ENCODE results near the gene SFTPB. TPM values are rescaled to one million over a fixed set of nuclear protein-coding genes. Genes with fewer than 3 reads are reported as not detected.

SFTPB gene
- total RNA-seq, 4 donors from 2014 or later: 24.8 to 323 (median 116) TPM

- Histone ChIP-seq H3K9me3 (no peaks in the 10 kb centered on the region), H3K27me3 (no peaks in the 10 kb centered on the region), H3K4me1 (no peaks in the 10 kb centered on the region), H3K4me3 (replicated peaks in 1 of 3) (no peak within 1 kb of the TSS), H3K36me3 (no peaks in the 10 kb centered on the region), H3K27ac (no peak within 1 kb of the TSS)
- no peak for DNase-seq
- intact Hi-C loops (cut with DNase I): no loop called here
- no peak for TF ChIP-seq POLR2A (IDR thresholded peaks at IDR 0.05)
- TF ChIP-seq CTCF (IDR thresholded peaks at IDR 0.05): no peak
- 94 to 95% methylated on average over 10 to 13 of the region's 15 CpGs for WGBS, 2 donors
Observed at GRCh38 chr2:85694052-85695025, 26.3 kb upstream of the SFTPB start, which contains the start of gene GNLY. TSS of gene GNLY (plus strand) at chr2:85694358. CDS start at chr2:85694419, 61 bp downstream.

GRCh38 chr2:85692039-85692645 lies 24.1 kb upstream of the SFTPB start:
- no peak overlapping the region for H3K27ac ChIP-seq
- no peaks in the 10 kb centered on the region for H3K27me3 ChIP-seq
- no peak overlapping the region for H3K4me3 ChIP-seq (replicated peaks in 1 of 3)
- H3K4me1 ChIP-seq: no peaks in the 10 kb centered on the region
- 83 to 84% methylated on average over 5 of the region's 5 CpGs for WGBS, 2 donors
- no peak for DNase-seq
- TF ChIP-seq POLR2A (IDR thresholded peaks at IDR 0.05): no peak
- no peak for TF ChIP-seq CTCF (IDR thresholded peaks at IDR 0.05)
- intact Hi-C loops (cut with DNase I): no loop called here
- H3K36me3 ChIP-seq: no peaks in the 10 kb centered on the region
- no peaks in the 10 kb centered on the region for H3K9me3 ChIP-seq

GRCh38 chr2:85690932-85691331 lies 22.9 kb upstream of the SFTPB start:
- DNase-seq: no peak
- WGBS, 2 donors: 92 to 95% methylated on average over 4 of the region's 4 CpGs
- Histone ChIP-seq H3K9me3 (no peaks in the 10 kb centered on the region), H3K27me3 (no peaks in the 10 kb centered on the region), H3K27ac (no peak overlapping the region), H3K4me1 (no peaks in the 10 kb centered on the region), H3K4me3 (replicated peaks in 1 of 3) (no peak overlapping the region), H3K36me3 (no peaks in the 10 kb centered on the region)
- intact Hi-C loops (cut with DNase I): no loop called here
- TF ChIP-seq POLR2A (IDR thresholded peaks at IDR 0.05): no peak

GRCh38 chr2:85684806-85685205 lies 16.8 kb upstream of the SFTPB start:
- TF ChIP-seq CTCF (IDR thresholded peaks at IDR 0.05) (no peak), POLR2A (IDR thresholded peaks at IDR 0.05) (no peak)
- H3K4me1 ChIP-seq: peaks cover 7 to 25% of the 10 kb centered on the region in 2 donors
- H3K36me3 ChIP-seq: no peaks in the 10 kb centered on the region
- H3K27ac ChIP-seq: no peak overlapping the region
- intact Hi-C loops (cut with DNase I): no loop called here
- H3K27me3 ChIP-seq: no peaks in the 10 kb centered on the region
- WGBS, 2 donors: 75 to 92% methylated on average over 4 of the region's 4 CpGs
- no peak for DNase-seq
- H3K9me3 ChIP-seq: no peaks in the 10 kb centered on the region
- no peak overlapping the region for H3K4me3 ChIP-seq (replicated peaks in 1 of 3)

- Histone ChIP-seq H3K4me1 (peaks cover 7 to 29% of the 10 kb centered on the region in 2 donors), H3K36me3 (no peaks in the 10 kb centered on the region), H3K4me3 (replicated peaks in 1 of 3) (no peak overlapping the region), H3K27ac (no peak overlapping the region), H3K9me3 (no peaks in the 10 kb centered on the region), H3K27me3 (no peaks in the 10 kb centered on the region)
- 94 to 97% methylated on average over 4 of the region's 4 CpGs for WGBS, 2 donors
- intact Hi-C loops (cut with DNase I): no loop called here
- DNase-seq: no peak
- TF ChIP-seq CTCF (IDR thresholded peaks at IDR 0.05) (no peak), POLR2A (IDR thresholded peaks at IDR 0.05) (no peak)
Observed at GRCh38 chr2:85684380-85684779, 16.4 kb upstream of the SFTPB start.
